Activated CD8-positive, alpha-beta memory T cell treated with anti-CD3 and anti-CD28 coated beads, Interleukin-2, amount 50 U/mL, for 48 hours (primary cell): ENCODE results near the gene HAPLN1.
"Not testable (repeated sequence)": the region's sequence is repeated elsewhere in the genome, so short reads cannot be mapped to it uniquely, and the experiment has no call there.

Source experiments
- DNase-seq: peaks from one replicate; pipeline ENCODE4 v3.0.0-alpha.2; 2020

The HAPLN1 gene

GRCh38 chr5:83720836-83721537 is at the start of gene HAPLN1:
TSS of gene HAPLN1 (minus strand) at chr5:83720855. CDS start at chr5:83673523, 47,332 bp downstream.
- no peak for DNase-seq

GRCh38 chr5:83767409-83767992 is 46.8 kb upstream of the HAPLN1 start:
- no peak for DNase-seq

- DNase-seq: no peak
Observed at GRCh38 chr5:83764101-83764500, 43.4 kb upstream of the HAPLN1 start.

- DNase-seq: no peak
Observed at GRCh38 chr5:83760579-83760978, 39.9 kb upstream of the HAPLN1 start.

GRCh38 chr5:83752700-83753099 is 32.0 kb upstream of the HAPLN1 start:
- DNase-seq: no peak

- no peak for DNase-seq
Observed at GRCh38 chr5:83751201-83751600, 30.5 kb upstream of the HAPLN1 start.

GRCh38 chr5:83750749-83751148 is 30.1 kb upstream of the HAPLN1 start:
- DNase-seq: no peak

GRCh38 chr5:83745816-83746215 is 25.2 kb upstream of the HAPLN1 start:
- DNase-seq: no peak

- no peak for DNase-seq
Observed at GRCh38 chr5:83744821-83745220, 24.2 kb upstream of the HAPLN1 start.

GRCh38 chr5:83742089-83742488 is 21.4 kb upstream of the HAPLN1 start:
- DNase-seq: no peak

GRCh38 chr5:83741571-83741970 is 20.9 kb upstream of the HAPLN1 start:
- DNase-seq: no peak

- DNase-seq: no peak
Observed at GRCh38 chr5:83740741-83741140, 20.1 kb upstream of the HAPLN1 start.

- not testable (repeated sequence) for DNase-seq
Observed at GRCh38 chr5:83736169-83736568, 15.5 kb upstream of the HAPLN1 start.

- DNase-seq: not testable (repeated sequence)
Observed at GRCh38 chr5:83735058-83735457, 14.4 kb upstream of the HAPLN1 start.

- no peak for DNase-seq
Observed at GRCh38 chr5:83731638-83732037, 11.0 kb upstream of the HAPLN1 start.

- DNase-seq: no peak
Observed at GRCh38 chr5:83729362-83729761, 8.7 kb upstream of the HAPLN1 start.

GRCh38 chr5:83726912-83727311 is 6.3 kb upstream of the HAPLN1 start:
- no peak for DNase-seq

GRCh38 chr5:83724935-83725334 is 4.3 kb upstream of the HAPLN1 start:
- no peak for DNase-seq

- no peak for DNase-seq
Observed at GRCh38 chr5:83724001-83724400, 3.3 kb upstream of the HAPLN1 start.

GRCh38 chr5:83723031-83723430 is 2.4 kb upstream of the HAPLN1 start:
- DNase-seq: no peak

GRCh38 chr5:83721953-83722901 is 1.6 kb upstream of the HAPLN1 start:
- peak; percentile 54 for DNase-seq

- no peak for DNase-seq
Observed at GRCh38 chr5:83718936-83719495, 1.6 kb downstream of the HAPLN1 start.

GRCh38 chr5:83718195-83718825 is 2.3 kb downstream of the HAPLN1 start:
- DNase-seq: no peak
